Measurements from ENCODE around the gene CYP2W1. TPM values are rescaled to one million over a fixed set of nuclear protein-coding genes. Genes with fewer than 3 reads are reported as not detected.
"Not testable (repeated sequence)": the region's sequence is repeated elsewhere in the genome, so short reads cannot be mapped to it uniquely, and the experiment has no call there.

Gene CYP2W1
- total RNA-seq, 2 donors from 2014 or later = not detected

GRCh38 chr7:958221-959200 is 24.5 kb upstream of the CYP2W1 start:
- H3K27me3 Mint-ChIP-seq = peaks cover 7% of the 10 kb centered on the region
- no peak overlapping the region for H3K4me3 Mint-ChIP-seq
- H3K4me1 Mint-ChIP-seq = no peaks in the 10 kb centered on the region
- no peaks in the 10 kb centered on the region for H3K9me3 Mint-ChIP-seq
- no peak overlapping the region for H3K27ac Mint-ChIP-seq
- no peak for ATAC-seq (replicated peaks)
- H3K36me3 Mint-ChIP-seq (ENCODE audit: low read depth) = no peaks in the 10 kb centered on the region

DNA sequence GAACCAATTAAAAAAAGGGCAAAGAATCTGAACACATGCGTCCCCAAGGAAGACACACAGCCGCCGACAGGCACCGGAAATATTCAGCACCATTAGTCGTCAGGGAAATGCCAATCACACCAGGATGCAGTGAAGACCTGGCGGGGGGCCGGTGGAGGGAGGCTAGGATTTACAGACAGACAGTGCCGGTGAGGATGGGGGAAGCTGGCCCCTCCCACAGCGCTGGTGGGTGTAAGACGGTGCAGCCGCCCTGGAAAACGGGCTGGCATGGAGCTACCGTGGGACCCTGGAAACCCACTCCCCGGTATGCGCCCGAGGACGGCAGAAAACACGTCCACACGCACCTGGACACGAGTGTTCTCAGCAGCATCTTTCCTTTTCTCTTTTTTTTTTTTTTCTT is 23.7 kb upstream of the CYP2W1 start:
- H3K27ac Mint-ChIP-seq = no peak overlapping the region
- H3K9me3 Mint-ChIP-seq = no peaks in the 10 kb centered on the region
- no peak for ATAC-seq (replicated peaks)
- H3K4me3 Mint-ChIP-seq = no peak overlapping the region
- no peaks in the 10 kb centered on the region for H3K4me1 Mint-ChIP-seq
- peaks cover 7% of the 10 kb centered on the region for H3K27me3 Mint-ChIP-seq
- H3K36me3 Mint-ChIP-seq (ENCODE audit: low read depth) = no peaks in the 10 kb centered on the region

DNA sequence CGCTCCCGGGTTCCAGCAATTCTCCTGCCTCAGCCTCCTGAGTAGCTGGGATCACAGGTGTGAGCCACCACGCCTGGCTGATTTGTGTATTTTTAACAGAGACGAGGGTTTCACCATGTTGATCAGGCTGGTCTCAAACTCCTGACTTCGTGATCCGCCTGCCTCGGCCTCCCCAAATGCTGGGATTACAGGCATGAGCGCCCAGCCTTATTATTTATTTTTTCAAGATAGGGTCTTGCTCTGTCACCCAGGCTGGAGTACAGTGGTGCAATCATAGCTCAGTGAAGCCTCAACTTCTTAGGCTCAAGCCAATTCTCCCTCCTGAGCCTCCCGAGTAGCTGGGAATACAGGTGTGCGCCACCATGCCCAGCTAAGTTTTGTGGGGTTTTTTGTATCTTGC is 23.2 kb upstream of the CYP2W1 start:
- not testable (repeated sequence) for H3K9me3 Mint-ChIP-seq; H3K4me3 Mint-ChIP-seq; ATAC-seq (replicated peaks); H3K27ac Mint-ChIP-seq; H3K27me3 Mint-ChIP-seq; H3K4me1 Mint-ChIP-seq; H3K36me3 Mint-ChIP-seq (ENCODE audit: low read depth)

GRCh38 chr7:960269-960871 is 22.6 kb upstream of the CYP2W1 start:
- H3K27me3 Mint-ChIP-seq = peaks cover 4% of the 10 kb centered on the region
- H3K9me3 Mint-ChIP-seq = no peaks in the 10 kb centered on the region
- H3K4me3 Mint-ChIP-seq = no peak overlapping the region
- H3K36me3 Mint-ChIP-seq (ENCODE audit: low read depth) = no peaks in the 10 kb centered on the region
- no peak overlapping the region for H3K27ac Mint-ChIP-seq
- no peaks in the 10 kb centered on the region for H3K4me1 Mint-ChIP-seq
- ATAC-seq (replicated peaks) = no peak

DNA sequence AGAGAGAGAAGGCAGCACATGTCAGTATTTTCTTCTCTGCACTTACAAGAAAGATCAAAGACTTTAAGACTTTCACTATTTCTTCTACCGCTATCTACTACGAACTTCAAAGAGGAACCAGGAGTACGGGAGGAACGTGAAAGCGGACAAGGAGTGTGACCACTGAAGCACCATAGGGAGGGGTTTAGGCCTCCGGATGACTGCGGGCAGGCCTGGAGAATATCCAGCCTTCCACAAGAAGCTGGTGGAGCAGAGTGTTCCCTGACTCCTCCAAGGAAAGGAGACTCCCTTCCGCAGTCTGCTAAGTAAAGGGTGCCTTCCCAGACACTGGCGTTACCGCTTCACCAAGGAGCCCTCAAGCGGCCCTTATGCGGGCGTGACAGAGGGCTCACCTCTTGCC is 22.0 kb upstream of the CYP2W1 start:
- not testable (repeated sequence) for H3K4me1 Mint-ChIP-seq; H3K36me3 Mint-ChIP-seq (ENCODE audit: low read depth); H3K9me3 Mint-ChIP-seq; ATAC-seq (replicated peaks); H3K27me3 Mint-ChIP-seq; H3K4me3 Mint-ChIP-seq; H3K27ac Mint-ChIP-seq

- H3K36me3 Mint-ChIP-seq (ENCODE audit: low read depth) = peaks cover 6% of the 10 kb centered on the region
- no peak for ATAC-seq (replicated peaks)
- H3K9me3 Mint-ChIP-seq = no peaks in the 10 kb centered on the region
- no peak overlapping the region for H3K27ac Mint-ChIP-seq
- no peaks in the 10 kb centered on the region for H3K27me3 Mint-ChIP-seq
- peaks cover 6% of the 10 kb centered on the region for H3K4me1 Mint-ChIP-seq
- H3K4me3 Mint-ChIP-seq = no peak overlapping the region
Measured at GRCh38 chr7:961546-962400, 21.2 kb upstream of the CYP2W1 start.

DNA sequence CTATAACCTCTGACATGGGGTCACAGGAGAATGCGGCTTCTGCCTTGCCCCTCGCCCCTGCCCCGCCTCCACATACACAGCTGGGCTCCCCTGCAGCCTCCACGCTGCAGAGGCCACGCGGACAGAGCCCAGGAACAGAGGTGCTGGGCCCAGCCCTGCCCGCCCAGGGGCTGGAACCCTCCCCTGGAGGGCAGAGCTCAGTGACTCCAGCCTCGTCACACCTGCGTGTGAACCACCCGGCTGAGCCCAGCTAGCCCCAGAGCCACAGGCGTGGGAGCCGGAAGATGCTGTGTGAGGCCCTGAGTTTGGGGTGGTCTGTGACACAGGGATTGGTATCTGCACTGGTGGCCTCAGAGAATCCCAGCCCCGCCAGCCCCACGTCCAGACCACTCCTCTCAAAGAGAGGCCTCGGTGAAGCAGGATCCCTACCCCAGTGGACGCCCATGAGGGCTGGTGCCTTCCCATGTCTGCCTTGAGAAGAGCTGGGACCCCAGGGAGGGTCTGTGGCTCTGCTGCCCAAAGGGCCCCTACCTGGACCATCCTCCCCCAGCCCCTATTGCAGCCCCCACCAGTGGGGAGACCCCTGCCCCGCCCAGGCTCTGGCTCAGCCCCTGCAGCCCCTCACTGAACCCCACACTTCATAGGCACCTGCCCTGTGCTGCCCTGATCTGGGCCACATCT is 20.4 kb upstream of the CYP2W1 start:
- Mint-ChIP-seq H3K9me3 (no peaks in the 10 kb centered on the region), H3K36me3 (ENCODE audit: low read depth) (peaks cover 14% of the 10 kb centered on the region), H3K4me3 (no peak overlapping the region), H3K27ac (no peak overlapping the region), H3K4me1 (peaks cover 6% of the 10 kb centered on the region), H3K27me3 (no peaks in the 10 kb centered on the region)
- ATAC-seq (replicated peaks) = no peak

GRCh38 chr7:963236-964078 is 19.5 kb upstream of the CYP2W1 start:
- H3K36me3 Mint-ChIP-seq (ENCODE audit: low read depth) = peaks cover 23% of the 10 kb centered on the region
- peaks cover 9% of the 10 kb centered on the region for H3K4me1 Mint-ChIP-seq
- H3K4me3 Mint-ChIP-seq = no peak overlapping the region
- no peaks in the 10 kb centered on the region for H3K27me3 Mint-ChIP-seq
- ATAC-seq (replicated peaks) = no peak
- H3K27ac Mint-ChIP-seq = no peak overlapping the region
- no peaks in the 10 kb centered on the region for H3K9me3 Mint-ChIP-seq

- no peak overlapping the region for H3K4me3 Mint-ChIP-seq
- no peak for ATAC-seq (replicated peaks)
- H3K27me3 Mint-ChIP-seq = no peaks in the 10 kb centered on the region
- H3K4me1 Mint-ChIP-seq = peaks cover 9% of the 10 kb centered on the region
- H3K36me3 Mint-ChIP-seq (ENCODE audit: low read depth) = peaks cover 34% of the 10 kb centered on the region
- no peaks in the 10 kb centered on the region for H3K9me3 Mint-ChIP-seq
- no peak overlapping the region for H3K27ac Mint-ChIP-seq
Measured at GRCh38 chr7:964401-965231, 18.4 kb upstream of the CYP2W1 start.

- H3K27ac Mint-ChIP-seq = no peak overlapping the region
- H3K27me3 Mint-ChIP-seq = no peaks in the 10 kb centered on the region
- H3K4me3 Mint-ChIP-seq = no peak overlapping the region
- peaks cover 14% of the 10 kb centered on the region for H3K4me1 Mint-ChIP-seq
- H3K36me3 Mint-ChIP-seq (ENCODE audit: low read depth) = peaks cover 51% of the 10 kb centered on the region
- H3K9me3 Mint-ChIP-seq = no peaks in the 10 kb centered on the region
- ATAC-seq (replicated peaks) = no peak
Measured at GRCh38 chr7:966291-967069, 16.5 kb upstream of the CYP2W1 start.

DNA sequence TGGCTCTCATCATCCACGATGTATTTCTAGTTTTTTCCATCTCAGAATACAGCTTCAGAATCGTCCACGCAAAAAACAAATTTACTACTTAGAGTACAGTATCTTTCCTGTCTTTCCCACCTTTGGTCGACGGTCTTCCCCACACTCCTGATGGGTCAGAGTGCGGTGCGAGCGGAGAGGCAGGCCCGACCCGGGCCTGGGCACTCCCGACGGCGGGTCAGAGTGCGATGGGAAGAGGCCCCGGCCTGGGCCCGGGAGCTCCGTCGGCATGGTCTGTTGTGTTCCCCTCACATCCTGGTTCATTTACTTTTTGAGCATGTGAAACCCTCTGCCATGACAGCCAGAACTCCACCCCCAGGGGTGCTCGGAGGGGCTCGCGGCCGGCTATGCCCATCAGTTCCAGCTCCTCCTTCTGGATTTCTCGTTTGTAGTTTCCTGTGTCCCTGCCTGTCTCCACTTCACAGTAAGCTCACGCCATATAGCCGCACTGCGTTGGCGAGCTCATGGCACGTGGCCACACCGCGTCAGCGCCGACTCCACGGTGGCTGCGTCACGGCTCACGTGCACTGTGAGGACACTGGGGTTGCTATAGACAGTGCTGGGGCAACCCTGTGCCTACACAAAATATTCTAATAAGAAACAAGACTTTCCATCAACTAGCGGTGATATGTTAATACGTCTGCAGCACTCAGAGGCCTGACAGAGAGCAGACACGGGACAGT is 15.5 kb upstream of the CYP2W1 start:
- H3K36me3 Mint-ChIP-seq (ENCODE audit: low read depth) = peaks cover 62% of the 10 kb centered on the region

More for the DNA sequence above, 15.5 kb upstream of the CYP2W1 start:
- Mint-ChIP-seq H3K27ac (no peak overlapping the region), H3K27me3 (no peaks in the 10 kb centered on the region), H3K4me1 (peaks cover 14% of the 10 kb centered on the region), H3K9me3 (no peaks in the 10 kb centered on the region), H3K4me3 (no peak overlapping the region)
- ATAC-seq (replicated peaks) = no peak
